ENCODE measurements around the gene MLPH.

DNA sequence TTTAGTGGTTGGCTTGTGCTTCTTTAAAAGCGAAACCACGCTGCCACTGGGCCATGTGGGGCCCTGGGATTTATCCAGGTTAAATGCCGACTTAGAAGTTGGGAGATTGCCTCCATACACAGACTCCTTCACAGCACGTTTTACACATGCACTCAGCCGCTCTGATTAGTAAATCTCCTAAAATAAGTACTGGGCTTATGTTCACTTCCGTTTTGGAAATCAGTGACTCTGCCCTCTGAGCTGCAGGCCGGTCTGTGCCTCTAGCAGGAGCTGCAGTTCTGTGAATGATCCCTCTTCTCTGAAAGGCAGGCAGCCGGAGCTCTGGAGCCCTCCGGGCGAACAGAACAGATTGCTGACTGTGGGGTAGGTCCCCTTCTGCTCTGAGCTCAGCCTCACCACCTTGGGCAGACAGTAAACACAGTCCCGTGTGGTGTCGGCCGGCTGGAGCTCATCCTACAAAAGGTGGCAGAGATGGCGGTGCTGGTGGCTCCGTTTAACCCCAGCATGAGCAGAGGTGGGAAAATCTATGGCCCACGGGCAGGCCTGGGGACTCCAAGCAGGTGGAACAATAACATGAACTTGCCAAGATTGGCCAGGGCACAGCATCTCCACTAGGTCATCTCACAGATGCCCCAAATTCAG, 113.3 kb downstream of the MLPH start:
- TF ChIP-seq POLR2A (IDR thresholded peaks at IDR 0.05) (no peak), POLR2AphosphoS5 (IDR thresholded peaks at IDR 0.05) (peak; percentile 77), EP300 (IDR thresholded peaks at IDR 0.05) (no peak)
- TF ChIP-seq, protein P1, sequence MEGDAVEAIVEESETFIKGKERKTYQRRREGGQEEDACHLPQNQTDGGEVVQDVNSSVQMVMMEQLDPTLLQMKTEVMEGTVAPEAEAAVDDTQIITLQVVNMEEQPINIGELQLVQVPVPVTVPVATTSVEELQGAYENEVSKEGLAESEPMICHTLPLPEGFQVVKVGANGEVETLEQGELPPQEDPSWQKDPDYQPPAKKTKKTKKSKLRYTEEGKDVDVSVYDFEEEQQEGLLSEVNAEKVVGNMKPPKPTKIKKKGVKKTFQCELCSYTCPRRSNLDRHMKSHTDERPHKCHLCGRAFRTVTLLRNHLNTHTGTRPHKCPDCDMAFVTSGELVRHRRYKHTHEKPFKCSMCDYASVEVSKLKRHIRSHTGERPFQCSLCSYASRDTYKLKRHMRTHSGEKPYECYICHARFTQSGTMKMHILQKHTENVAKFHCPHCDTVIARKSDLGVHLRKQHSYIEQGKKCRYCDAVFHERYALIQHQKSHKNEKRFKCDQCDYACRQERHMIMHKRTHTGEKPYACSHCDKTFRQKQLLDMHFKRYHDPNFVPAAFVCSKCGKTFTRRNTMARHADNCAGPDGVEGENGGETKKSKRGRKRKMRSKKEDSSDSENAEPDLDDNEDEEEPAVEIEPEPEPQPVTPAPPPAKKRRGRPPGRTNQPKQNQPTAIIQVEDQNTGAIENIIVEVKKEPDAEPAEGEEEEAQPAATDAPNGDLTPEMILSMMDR (IDR thresholded peaks at IDR 0.05): peak in 3 of 4 experiments; percentile 6 to 57 (median 31)
